Sigmoid colon (tissue), 4 donors: ENCODE data around the gene COPZ1.

Experiments used
- POLR2A ChIP-seq, 2 donors: fragments of 450-650 bp; IDR thresholded peaks; one replicate each; pipeline ENCODE4 v1.6.1; 2016; ENCODE audit warnings: antibody characterized with exemption in 2 of 2, mild to moderate bottlenecking in 2 of 2, moderate library complexity in 2 of 2
- POLR2AphosphoS5 ChIP-seq, 4 donors: sonication (generic); formaldehyde crosslinking; IDR thresholded peaks; one replicate each; pipeline ENCODE4 v1.6.1; 2017; ENCODE audit warnings: antibody characterized with exemption in 4 of 4
- TF ChIP-seq, protein P1 (sequence below), 4 experiments: fragments of 450-650 bp in 3 of 4; fragments of 200-600 bp in 1 of 4; IDR thresholded peaks; one replicate each; pipeline ENCODE4 v1.5.1; 2016 to 2019; ENCODE audit warnings: antibody characterized with exemption in 4 of 4, mild to moderate bottlenecking in 3 of 4, moderate library complexity in 2 of 4

DNA sequence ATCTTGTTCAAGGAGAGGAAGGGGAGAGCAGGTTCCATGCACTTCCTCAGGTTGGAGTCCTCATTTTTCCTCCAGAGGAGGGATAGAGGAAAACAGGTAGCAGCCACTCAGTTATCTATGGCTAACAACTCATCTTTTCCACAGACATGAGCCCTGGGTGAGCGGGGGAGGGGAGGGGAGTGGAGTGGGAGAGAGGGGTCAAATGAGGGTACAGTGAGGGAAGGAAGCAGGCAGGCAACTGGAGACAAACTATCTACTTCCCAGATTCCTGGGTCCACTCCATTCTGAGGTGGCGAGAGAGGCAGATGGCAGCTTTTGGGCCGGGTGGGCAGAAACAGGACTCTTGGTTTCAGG is 62.2 kb downstream of the COPZ1 start:
- TF ChIP-seq, protein P1, sequence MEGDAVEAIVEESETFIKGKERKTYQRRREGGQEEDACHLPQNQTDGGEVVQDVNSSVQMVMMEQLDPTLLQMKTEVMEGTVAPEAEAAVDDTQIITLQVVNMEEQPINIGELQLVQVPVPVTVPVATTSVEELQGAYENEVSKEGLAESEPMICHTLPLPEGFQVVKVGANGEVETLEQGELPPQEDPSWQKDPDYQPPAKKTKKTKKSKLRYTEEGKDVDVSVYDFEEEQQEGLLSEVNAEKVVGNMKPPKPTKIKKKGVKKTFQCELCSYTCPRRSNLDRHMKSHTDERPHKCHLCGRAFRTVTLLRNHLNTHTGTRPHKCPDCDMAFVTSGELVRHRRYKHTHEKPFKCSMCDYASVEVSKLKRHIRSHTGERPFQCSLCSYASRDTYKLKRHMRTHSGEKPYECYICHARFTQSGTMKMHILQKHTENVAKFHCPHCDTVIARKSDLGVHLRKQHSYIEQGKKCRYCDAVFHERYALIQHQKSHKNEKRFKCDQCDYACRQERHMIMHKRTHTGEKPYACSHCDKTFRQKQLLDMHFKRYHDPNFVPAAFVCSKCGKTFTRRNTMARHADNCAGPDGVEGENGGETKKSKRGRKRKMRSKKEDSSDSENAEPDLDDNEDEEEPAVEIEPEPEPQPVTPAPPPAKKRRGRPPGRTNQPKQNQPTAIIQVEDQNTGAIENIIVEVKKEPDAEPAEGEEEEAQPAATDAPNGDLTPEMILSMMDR (IDR thresholded peaks at IDR 0.05), result no peak
- TF ChIP-seq POLR2A (IDR thresholded peaks at IDR 0.05) (no peak), POLR2AphosphoS5 (IDR thresholded peaks at IDR 0.05) (no peak)
